Measurements from ENCODE around the gene ETV4. TPM values are rescaled to one million over a fixed set of nuclear protein-coding genes. Genes with fewer than 3 reads are reported as not detected.

Gene ETV4
- total RNA-seq, 1 donor from 2014 or later, result 1.1 TPM

GRCh38 chr17:43576563-43577229, 30.6 kb upstream of the ETV4 start:
- H3F3A ChIP-seq (ENCODE audit: low read depth), result peaks cover 17% of the 10 kb centered on the region
- peaks cover 53% of the 10 kb centered on the region for H3K4me1 Mint-ChIP-seq
- H3K27me3 ChIP-seq, result no peaks in the 10 kb centered on the region
- no peak overlapping the region for H3K27ac Mint-ChIP-seq
- H3K4me1 ChIP-seq, result peaks cover 34% of the 10 kb centered on the region
- no peak overlapping the region for H3K9ac ChIP-seq
- H3K4me3 ChIP-seq, result peak overlapping the region; percentile 22
- no peaks in the 10 kb centered on the region for H3K36me3 Mint-ChIP-seq
- H3K27me3 Mint-ChIP-seq (ENCODE audit: insufficient read depth, low read depth), result peaks cover 11% of the 10 kb centered on the region
- no peak overlapping the region for H3K27ac ChIP-seq
- no peaks in the 10 kb centered on the region for H3K9me3 ChIP-seq (ENCODE audit: low read depth)
- no peaks in the 10 kb centered on the region for H3K36me3 ChIP-seq
- H3K4me2 ChIP-seq, result peak overlapping the region; percentile 71
- H4K20me1 ChIP-seq (ENCODE audit: low read depth), result no peaks in the 10 kb centered on the region
- peak overlapping the region; percentile 39 for H3K4me3 Mint-ChIP-seq
- peak overlapping the region; percentile 7 for H2AFZ ChIP-seq (replicated peaks)
- no peaks in the 10 kb centered on the region for H3K9me3 Mint-ChIP-seq
- TF ChIP-seq EZH2 (IDR thresholded peaks at IDR 0.05) (no peak), CTCF (IDR thresholded peaks at IDR 0.05) (peak; percentile 98), EZH2phosphoT487 (IDR thresholded peaks at IDR 0.05) (no peak)
- peak; percentile 92 for DNase-seq (ENCODE audit: low spot score)
- no peaks in the 10 kb centered on the region for H3K79me2 ChIP-seq (ENCODE audit: low read depth)

DNA sequence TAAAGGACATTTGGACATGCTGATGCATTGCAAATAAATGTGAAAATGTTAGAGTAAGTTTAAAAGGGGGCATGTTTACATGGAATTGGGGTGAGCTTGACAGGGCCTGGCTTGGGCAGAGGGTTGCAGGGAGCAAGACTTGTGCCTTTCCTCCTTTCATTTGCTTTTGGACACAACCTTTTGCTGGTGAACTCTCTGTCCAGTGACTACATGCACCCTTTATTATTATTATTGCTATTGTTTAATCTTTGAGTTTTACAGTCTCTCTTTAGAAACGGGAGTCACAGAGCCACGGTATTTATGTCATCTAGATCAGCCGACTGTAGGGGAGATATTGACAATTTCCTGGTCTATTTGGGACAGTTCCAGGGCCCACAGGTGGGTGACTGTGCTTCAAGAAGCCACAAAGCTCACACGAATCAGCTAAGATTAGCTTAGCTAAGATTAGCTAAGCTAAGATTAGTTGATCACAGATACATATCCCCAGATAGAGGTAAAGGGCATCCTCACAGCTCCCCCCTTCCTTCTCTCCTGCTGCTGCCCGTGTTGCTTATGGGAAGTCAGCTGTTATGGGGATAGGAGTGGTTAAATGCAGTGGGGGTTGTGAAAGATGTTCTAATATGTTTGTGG, 28.9 kb upstream of the ETV4 start:
- Histone ChIP-seq H3K9me3 (ENCODE audit: low read depth) (no peaks in the 10 kb centered on the region), H3K4me1 (peaks cover 34% of the 10 kb centered on the region), H3K79me2 (ENCODE audit: low read depth) (no peaks in the 10 kb centered on the region), H3K36me3 (no peaks in the 10 kb centered on the region), H4K20me1 (ENCODE audit: low read depth) (no peaks in the 10 kb centered on the region), H3K4me2 (no peak overlapping the region), H3K27me3 (no peaks in the 10 kb centered on the region), H3K27ac (no peak overlapping the region), H3K4me3 (no peak overlapping the region), H3F3A (ENCODE audit: low read depth) (peaks cover 17% of the 10 kb centered on the region), H3K9ac (no peak overlapping the region), H2AFZ (replicated peaks) (no peak overlapping the region)
- no peak overlapping the region for H3K27ac Mint-ChIP-seq
- no peak overlapping the region for H3K4me3 Mint-ChIP-seq
- H3K36me3 Mint-ChIP-seq, result no peaks in the 10 kb centered on the region
- DNase-seq (ENCODE audit: low spot score), result no peak
- no peak for TF ChIP-seq CTCF (IDR thresholded peaks at IDR 0.05)
- TF ChIP-seq EZH2phosphoT487 (IDR thresholded peaks at IDR 0.05), result no peak
- TF ChIP-seq EZH2 (IDR thresholded peaks at IDR 0.05), result no peak
- H3K4me1 Mint-ChIP-seq, result peaks cover 53% of the 10 kb centered on the region
- H3K9me3 Mint-ChIP-seq, result no peaks in the 10 kb centered on the region
- H3K27me3 Mint-ChIP-seq (ENCODE audit: insufficient read depth, low read depth), result peaks cover 13% of the 10 kb centered on the region

DNA sequence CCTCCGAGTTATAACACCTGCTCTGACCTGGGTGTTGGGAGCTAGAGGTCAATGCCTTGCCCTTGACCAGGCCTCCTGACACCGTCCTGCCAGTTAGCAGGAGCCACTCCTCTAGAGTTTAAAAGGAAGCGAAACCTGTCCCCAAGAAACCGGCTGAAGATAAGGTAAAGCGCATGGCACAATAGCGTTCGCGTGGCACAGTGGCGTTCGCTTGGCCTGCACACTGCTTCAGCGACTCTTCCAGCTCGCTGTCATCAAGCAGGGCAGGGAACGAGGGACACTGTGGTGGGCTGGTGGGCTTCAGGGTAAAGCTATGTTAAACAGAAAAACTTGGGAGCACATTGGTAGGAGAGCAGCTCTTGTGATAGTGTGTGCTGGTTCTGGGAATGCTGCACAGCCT, 28.2 kb upstream of the ETV4 start:
- Histone ChIP-seq H3K4me2 (no peak overlapping the region), H3K9ac (no peak overlapping the region), H3K9me3 (ENCODE audit: low read depth) (no peaks in the 10 kb centered on the region), H3K79me2 (ENCODE audit: low read depth) (no peaks in the 10 kb centered on the region), H3K4me1 (peaks cover 31% of the 10 kb centered on the region), H3F3A (ENCODE audit: low read depth) (peaks cover 13% of the 10 kb centered on the region), H4K20me1 (ENCODE audit: low read depth) (no peaks in the 10 kb centered on the region), H3K27ac (no peak overlapping the region), H3K36me3 (no peaks in the 10 kb centered on the region), H2AFZ (replicated peaks) (no peak overlapping the region), H3K4me3 (no peak overlapping the region), H3K27me3 (no peaks in the 10 kb centered on the region)
- H3K4me3 Mint-ChIP-seq, result no peak overlapping the region
- H3K27ac Mint-ChIP-seq, result no peak overlapping the region
- no peaks in the 10 kb centered on the region for H3K36me3 Mint-ChIP-seq
- no peak for TF ChIP-seq EZH2phosphoT487 (IDR thresholded peaks at IDR 0.05)
- no peak for TF ChIP-seq CTCF (IDR thresholded peaks at IDR 0.05)
- no peak for TF ChIP-seq EZH2 (IDR thresholded peaks at IDR 0.05)
- no peak for DNase-seq (ENCODE audit: low spot score)
- no peaks in the 10 kb centered on the region for H3K9me3 Mint-ChIP-seq
- H3K4me1 Mint-ChIP-seq, result peaks cover 48% of the 10 kb centered on the region
- peaks cover 13% of the 10 kb centered on the region for H3K27me3 Mint-ChIP-seq (ENCODE audit: insufficient read depth, low read depth)

All from neural progenitor cell (in vitro differentiated cells).